Esophagus muscularis mucosa (tissue), 4 donors: ENCODE results near the gene CYBA.

Experiments used
- EP300 ChIP-seq: sonication (generic); formaldehyde crosslinking; IDR thresholded peaks from one replicate; pipeline ENCODE4 v1.6.1; 2017; ENCODE audit warnings: antibody characterized with exemption
- POLR2A ChIP-seq: fragments of 450-650 bp; IDR thresholded peaks from one replicate; pipeline ENCODE4 v1.6.1; 2017; ENCODE audit warnings: antibody characterized with exemption, moderate library complexity, mild to moderate bottlenecking, low read depth
- POLR2AphosphoS5 ChIP-seq, 2 donors: sonication (generic); formaldehyde crosslinking; IDR thresholded peaks; one replicate each; pipeline ENCODE4 v1.6.1; 2017; ENCODE audit warnings: antibody characterized with exemption in 2 of 2
- TF ChIP-seq, protein P1 (sequence below), 3 experiments: fragments of 200-600 bp in 2 of 3; fragments of 450-650 bp in 1 of 3; sonication (generic) in 2 of 3; IDR thresholded peaks; one replicate each; pipeline ENCODE4 v1.5.1; 2017 to 2019; ENCODE audit warnings: antibody characterized with exemption in 3 of 3, mild to moderate bottlenecking in 2 of 3, moderate library complexity in 1 of 3

DNA sequence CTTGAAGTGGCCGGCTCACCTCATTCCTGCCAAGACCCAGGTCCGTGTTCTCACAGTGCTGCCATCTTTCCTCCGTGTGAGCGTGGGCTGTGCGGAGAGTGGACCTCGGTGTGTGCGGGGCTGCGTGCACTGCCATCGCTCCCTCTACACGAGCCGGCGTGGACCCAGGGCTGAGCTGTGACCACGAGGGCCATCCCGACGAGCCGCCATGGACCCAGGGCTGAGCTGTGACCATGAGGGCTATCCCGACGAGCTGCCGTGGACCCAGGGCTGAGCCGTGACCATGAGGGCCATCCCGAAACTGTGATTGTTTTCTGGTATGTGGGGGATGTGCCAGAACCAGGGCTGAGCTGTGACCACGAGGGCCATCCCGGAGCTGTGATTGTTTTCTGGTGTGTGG lies 21.0 kb upstream of the CYBA start:
- TF ChIP-seq, protein P1, sequence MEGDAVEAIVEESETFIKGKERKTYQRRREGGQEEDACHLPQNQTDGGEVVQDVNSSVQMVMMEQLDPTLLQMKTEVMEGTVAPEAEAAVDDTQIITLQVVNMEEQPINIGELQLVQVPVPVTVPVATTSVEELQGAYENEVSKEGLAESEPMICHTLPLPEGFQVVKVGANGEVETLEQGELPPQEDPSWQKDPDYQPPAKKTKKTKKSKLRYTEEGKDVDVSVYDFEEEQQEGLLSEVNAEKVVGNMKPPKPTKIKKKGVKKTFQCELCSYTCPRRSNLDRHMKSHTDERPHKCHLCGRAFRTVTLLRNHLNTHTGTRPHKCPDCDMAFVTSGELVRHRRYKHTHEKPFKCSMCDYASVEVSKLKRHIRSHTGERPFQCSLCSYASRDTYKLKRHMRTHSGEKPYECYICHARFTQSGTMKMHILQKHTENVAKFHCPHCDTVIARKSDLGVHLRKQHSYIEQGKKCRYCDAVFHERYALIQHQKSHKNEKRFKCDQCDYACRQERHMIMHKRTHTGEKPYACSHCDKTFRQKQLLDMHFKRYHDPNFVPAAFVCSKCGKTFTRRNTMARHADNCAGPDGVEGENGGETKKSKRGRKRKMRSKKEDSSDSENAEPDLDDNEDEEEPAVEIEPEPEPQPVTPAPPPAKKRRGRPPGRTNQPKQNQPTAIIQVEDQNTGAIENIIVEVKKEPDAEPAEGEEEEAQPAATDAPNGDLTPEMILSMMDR (IDR thresholded peaks at IDR 0.05): no peak
- TF ChIP-seq POLR2A (no peak), POLR2AphosphoS5 (IDR thresholded peaks at IDR 0.05) (no peak), EP300 (no peak)
